H1 (cell line): ENCODE data around the gene DGAT2. TPM values are rescaled to one million over a fixed set of nuclear protein-coding genes. Genes with fewer than 3 reads are reported as not detected.
A peak's percentile ranks its signal among the peaks of the same experiment; 100 is the strongest.

Experiments used
- CTCF ChIA-PET: fragments of 300-600 bp; sonication (Branson Sonifier 250); formaldehyde crosslinking; loops from one replicate; lab custom pipeline; 2021; ENCODE audit not compliant: partially characterized antibody; lab: Charles Lee
- POLR2A ChIA-PET: fragments of 300-600 bp; sonication (Branson Sonifier 250); formaldehyde crosslinking; loops from one replicate; lab custom pipeline; 2021; ENCODE audit warnings: inconsistent platforms; ENCODE audit not compliant: partially characterized antibody; lab: Charles Lee
- DNase-seq, 2 experiments: peaks; one replicate each; pipeline versions ENCODE4 v3.0.0 to v3.0.0-alpha.2; 2010 to 2022; ENCODE audit warnings: low spot score in 2 of 2, low read depth in 1 of 2, mixed read lengths in 1 of 2
- FAIRE-seq: peaks from 2 replicates; lab custom pipeline; 2011; peaks lifted over from hg19 to GRCh38; lab: Jason Lieb, UNC
- H2AFZ ChIP-seq: 2 replicates; pipeline ENCODE4 v1.8.1; 2012; ENCODE audit warnings: low read length, inconsistent platforms
- H2AK5ac ChIP-seq: 2 replicates; pipeline ENCODE4 v1.6.1; 2013; ENCODE audit warnings: low read depth, low read length
- H2BK120ac ChIP-seq: replicated peaks from 2 replicates; pipeline ENCODE3; 2013; ENCODE audit warnings: low read depth, low read length, inconsistent platforms
- H2BK12ac ChIP-seq: 2 replicates; pipeline ENCODE4 v1.6.1; 2013; ENCODE audit warnings: low read depth, low read length
- H2BK15ac ChIP-seq: 2 replicates; pipeline ENCODE4 v1.6.1; 2013; ENCODE audit warnings: low read length
- H2BK20ac ChIP-seq: 2 replicates; pipeline ENCODE4 v1.6.1; 2013; ENCODE audit warnings: low read length
- H2BK5ac ChIP-seq: 2 replicates; pipeline ENCODE4 v1.6.1; 2013; ENCODE audit warnings: low read depth, low read length
- H3K14ac ChIP-seq: 2 replicates; pipeline ENCODE4 v1.6.1; 2013; ENCODE audit warnings: inconsistent platforms; ENCODE audit not compliant: insufficient read length
- H3K18ac ChIP-seq: 2 replicates; pipeline ENCODE4 v1.6.1; 2013; ENCODE audit warnings: low read length; ENCODE audit errors: extremely low read depth
- H3K23ac ChIP-seq: 2 replicates; pipeline ENCODE4 v1.6.1; 2013; ENCODE audit warnings: inconsistent platforms; ENCODE audit not compliant: insufficient read length
- H3K23me2 ChIP-seq: 2 replicates; pipeline ENCODE4 v1.6.1; 2013; ENCODE audit warnings: low read depth, low read length
- H3K27ac ChIP-seq: 2 replicates; pipeline ENCODE4 v1.6.1; 2011; ENCODE audit warnings: low read depth, low read length, inconsistent platforms
- H3K27me3 ChIP-seq, 4 experiments: replicated peaks in 1 of 4; 1 replicate in 1 of 4; 2 replicates in 3 of 4; pipeline versions ENCODE4 v1.6.1 to v1.8.1; 2011 to 2013; ENCODE audit warnings: low read length in 3 of 4, mild to moderate bottlenecking in 3 of 4, inconsistent platforms in 2 of 4, mixed read lengths in 2 of 4, moderate library complexity in 1 of 4; ENCODE audit not compliant: control insufficient read depth in 3 of 4, insufficient read depth in 3 of 4; ENCODE audit errors: extremely low read depth in 1 of 4
- H3K36me3 ChIP-seq, 4 experiments: 2 replicates each; pipeline versions ENCODE4 v1.6.1 to v1.8.1; 2011 to 2013; ENCODE audit warnings: mild to moderate bottlenecking in 4 of 4, low read length in 3 of 4, moderate library complexity in 2 of 4, control low read depth in 1 of 4, inconsistent platforms in 1 of 4; ENCODE audit not compliant: insufficient read depth in 4 of 4, control insufficient read depth in 2 of 4
- H3K4ac ChIP-seq: replicated peaks from 2 replicates; pipeline ENCODE3; 2013; ENCODE audit warnings: low read length, low read depth, mixed read lengths, inconsistent platforms; ENCODE audit not compliant: insufficient read length
- H3K4me1 ChIP-seq, 4 experiments: replicated peaks in 1 of 4; 1 replicate in 1 of 4; 2 replicates in 3 of 4; pipeline versions ENCODE4 v1.6.1 to v1.8.1; 2011 to 2013; ENCODE audit warnings: low read length in 3 of 4, inconsistent platforms in 2 of 4, mixed read lengths in 1 of 4; ENCODE audit not compliant: insufficient read depth in 4 of 4, control insufficient read depth in 3 of 4
- H3K4me2 ChIP-seq, 2 experiments: 2 replicates each; pipeline versions ENCODE4 v1.6.1 to v1.8.1; 2011 to 2013; ENCODE audit warnings: low read depth in 2 of 2, low read length in 2 of 2, control low read depth in 1 of 2, inconsistent platforms in 1 of 2, mild to moderate bottlenecking in 1 of 2; ENCODE audit not compliant: insufficient read depth in 1 of 2
- H3K4me3 ChIP-seq, 4 experiments: fragments of 200-600, 300-600 bp in 1 of 4; sonication (generic), shearing (Covaris generic), sonication (Bioruptor Twin) in 1 of 4; 2 replicates each; pipeline versions ENCODE4 v1.5.1 to v1.8.1; 2011 to 2016; ENCODE audit warnings: low read length in 4 of 4, low read depth in 3 of 4, control low read depth in 2 of 4, inconsistent platforms in 2 of 4, mild to moderate bottlenecking in 2 of 4, mixed read lengths in 1 of 4, moderate library complexity in 1 of 4; ENCODE audit not compliant: insufficient read depth in 2 of 4; ENCODE audit errors: extremely low read depth in 1 of 4
- H3K56ac ChIP-seq: replicated peaks from 2 replicates; pipeline ENCODE3; 2013; ENCODE audit warnings: low read depth, mild to moderate bottlenecking, mixed read lengths, low read length, inconsistent platforms; ENCODE audit not compliant: insufficient read length
- H3K79me1 ChIP-seq: 2 replicates; pipeline ENCODE4 v1.6.1; 2013; ENCODE audit warnings: low read depth, low read length, control low read depth
- H3K79me2 ChIP-seq, 2 experiments: 2 replicates each; pipeline versions ENCODE4 v1.6.1 to v1.8.1; 2012 to 2013; ENCODE audit warnings: low read length in 2 of 2, mild to moderate bottlenecking in 2 of 2, inconsistent platforms in 1 of 2; ENCODE audit not compliant: insufficient read depth in 2 of 2, control insufficient read depth in 1 of 2
- H3K9ac ChIP-seq, 4 experiments: replicated peaks in 1 of 4; 1 replicate in 1 of 4; 2 replicates in 3 of 4; pipeline versions ENCODE4 v1.6.1 to v1.8.1; 2011 to 2013; ENCODE audit warnings: low read depth in 3 of 4, low read length in 3 of 4, control low read depth in 2 of 4, mild to moderate bottlenecking in 2 of 4, moderate library complexity in 2 of 4, inconsistent platforms in 1 of 4; ENCODE audit errors: extremely low read depth in 1 of 4
- H3K9me3 ChIP-seq, 2 experiments: 2 replicates each; pipeline versions ENCODE4 v1.6.1 to v1.8.1; 2012 to 2013; ENCODE audit warnings: mild to moderate bottlenecking in 2 of 2, moderate library complexity in 2 of 2, control low read depth in 1 of 2, inconsistent platforms in 1 of 2, low read depth in 1 of 2, low read length in 1 of 2, mixed read lengths in 1 of 2; ENCODE audit not compliant: insufficient read depth in 2 of 2
- H4K20me1 ChIP-seq, 2 experiments: replicated peaks in 1 of 2; 2 replicates each; pipeline versions ENCODE3 to v1.8.1; 2011 to 2013; ENCODE audit warnings: inconsistent platforms in 2 of 2, low read length in 2 of 2, mild to moderate bottlenecking in 1 of 2; ENCODE audit not compliant: insufficient read depth in 2 of 2, control insufficient read depth in 1 of 2
- H4K5ac ChIP-seq: 2 replicates; pipeline ENCODE4 v1.6.1; 2013; ENCODE audit warnings: low read length, low read depth, mixed read lengths, inconsistent platforms; ENCODE audit not compliant: insufficient read length
- H4K8ac ChIP-seq: 2 replicates; pipeline ENCODE4 v1.8.0; 2013; ENCODE audit warnings: mild to moderate bottlenecking, moderate library complexity, low read length, inconsistent platforms; ENCODE audit not compliant: insufficient read depth; ENCODE audit errors: extremely low read depth
- H4K91ac ChIP-seq: replicated peaks from 2 replicates; pipeline ENCODE3; 2013; ENCODE audit warnings: low read length, mixed read lengths, inconsistent platforms; ENCODE audit not compliant: insufficient read length
- KDM5A ChIP-seq: fragments of 200-600 bp; IDR thresholded peaks from 2 replicates; pipeline ENCODE4 v1.7.1; 2012; ENCODE audit warnings: mild to moderate bottlenecking, low read length, inconsistent platforms, mixed read lengths
- MAX ChIP-seq: IDR thresholded peaks from 2 replicates; pipeline ENCODE4 v1.6.1; 2012; ENCODE audit warnings: inconsistent platforms
- SIX5 ChIP-seq: IDR thresholded peaks from 2 replicates; pipeline ENCODE4 v1.6.1; 2011; ENCODE audit warnings: mild to moderate bottlenecking, low read depth, low read length
- WGBS, 2 experiments: shearing (Covaris generic) in 1 of 2; methylation state at CpG; one replicate each; pipeline versions ENCODE4 v1.1.6 to v1.1.7; 2013 to 2015; ENCODE audit warnings: low lambda C conversion rate in 2 of 2, mixed read lengths in 2 of 2, inconsistent platforms in 1 of 2, low coverage in 1 of 2, missing lambda C conversion rate in 1 of 2; ENCODE audit not compliant: insufficient replicate concordance in 2 of 2, insufficient coverage in 1 of 2, insufficient read length in 1 of 2; ENCODE audit errors: extremely low coverage in 1 of 2, missing lambda C conversion rate in 1 of 2; 5-methylcytosine and 5-hydroxymethylcytosine counted together
- polyA plus RNA-seq, 7 experiments: library from polyadenylated mRNA; depleted of rRNA in 3 of 7; stranded (reverse) in 5 of 7; unstranded in 2 of 7; fragments of >200 nt in 5 of 7; fragments of 200-250 nt in 2 of 7; gene quantifications; 1 replicate in 5 of 7; 2 replicates in 1 of 7; 4 replicates in 1 of 7; pipeline versions ENCODE4 v1.2.1 to v1.2.3, GENCODE V29; 2011 to 2013; ENCODE audit warnings: missing spikeins in 2 of 7, mixed read lengths in 2 of 7
- total RNA-seq: library from RNA; stranded (reverse); fragmentation: NEBNext Ultra II Directional; extraction: Animal tissue kit (Norgen Biotek cat#: 25700); gene quantifications from 2 replicates; pipeline ENCODE4 v1.2.1, GENCODE V29; 2021

The DGAT2 gene
- total and polyA plus RNA-seq, 2 of the 8 experiments (the other 6 are each of a cell fraction or from before 2014, with no cell fraction given) = 3.2 to 5.9 TPM

- H3K14ac ChIP-seq = no peak overlapping the region
- H3K56ac ChIP-seq = no peak overlapping the region
- H3K27ac ChIP-seq = no peak overlapping the region
- no peaks in the 10 kb centered on the region for H3K36me3 ChIP-seq
- peaks cover 0 to 19% (median 9%) of the 10 kb centered on the region in 4 experiments; a peak in 5 of 7 replicates for H3K4me1 ChIP-seq
- peaks cover 14 to 54% (median 37%) of the 10 kb centered on the region in 4 experiments for H3K27me3 ChIP-seq
- peaks cover 6% of the 10 kb centered on the region; the same call in 1 of the 2 replicates for H3K23me2 ChIP-seq
- H2BK120ac ChIP-seq = no peak overlapping the region
- H2AK5ac ChIP-seq = peak overlapping the region; percentile 98; the same call in 1 of the 2 replicates
- FAIRE-seq (no peak), DNase-seq (no peak)
- ChIA-PET CTCF (interaction anchor here (1.6 kb wide), 1 partner anchor 8 kb away, joined by 4 read pairs; no protein-coding TSS in a partner anchor), POLR2A (no interaction called here)
- H4K5ac ChIP-seq = no peak overlapping the region
- no peak overlapping the region for H3K23ac ChIP-seq
- H4K20me1 ChIP-seq = no peaks in the 10 kb centered on the region
- H2BK12ac ChIP-seq = no peak overlapping the region
- no peak overlapping the region for H2BK5ac ChIP-seq
- H3K4me2 ChIP-seq = no peak overlapping the region
- H2BK20ac ChIP-seq = no peak overlapping the region
- H3K9ac ChIP-seq = no peak overlapping the region
- H4K8ac ChIP-seq = no peak overlapping the region
- no peak overlapping the region for H4K91ac ChIP-seq
- 74% methylated on average over 4 of the region's 4 CpGs; no CpG with 5 or more reads in 1 of the 2 experiments for WGBS, 2 experiments
- no peaks in the 10 kb centered on the region for H3K79me2 ChIP-seq
- H3K18ac ChIP-seq = no peak overlapping the region
- peaks cover 0 to 2% of the 10 kb centered on the region in 2 experiments; a peak in 1 of 4 replicates for H3K9me3 ChIP-seq
- no peak overlapping the region for H3K4ac ChIP-seq
- no peaks in the 10 kb centered on the region for H3K79me1 ChIP-seq
- TF ChIP-seq SIX5 = no peak
- TF ChIP-seq MAX = peak; percentile 42
- no peak for TF ChIP-seq KDM5A
- no peak overlapping the region for H3K4me3 ChIP-seq
- H2BK15ac ChIP-seq = no peak overlapping the region
- H2AFZ ChIP-seq = no peak overlapping the region
These were observed 1.9 kb upstream of the DGAT2 start for GRCh38 chr11:75766443-75767227.
